Calu3 (cell line): ENCODE data around the gene KIF18B. TPM values are rescaled to one million over a fixed set of nuclear protein-coding genes. Genes with fewer than 3 reads are reported as not detected.

Source experiments
- BruUV-seq: library from RNA; stranded (reverse); fragments of 400-500 nt; replicated peaks from 2 replicates; lab custom pipeline; 2021; lab: Mats Ljungman, UMichigan
- CTCF ChIA-PET: fragments of 300-600 bp; sonication (Branson Sonifier 250); formaldehyde crosslinking; loops from one replicate; lab custom pipeline; 2022; ENCODE audit warnings: antibody characterized with exemption; lab: Charles Lee
- DNase-seq: peaks from one replicate; pipeline ENCODE4 v3.0.0; 2022
- H3K27ac Mint-ChIP-seq: one replicate; pipeline ENCODE4 v1.8.0; 2022; ENCODE audit warnings: mixed read lengths; ENCODE audit not compliant: unreplicated experiment
- H3K27me3 Mint-ChIP-seq: one replicate; pipeline ENCODE4 v1.8.0; 2022; ENCODE audit warnings: mixed read lengths; ENCODE audit not compliant: unreplicated experiment
- H3K36me3 Mint-ChIP-seq: one replicate; pipeline ENCODE4 v1.8.0; 2022; ENCODE audit warnings: mild to moderate bottlenecking, moderate library complexity, mixed read lengths; ENCODE audit not compliant: insufficient read depth, unreplicated experiment
- H3K4me1 Mint-ChIP-seq: one replicate; pipeline ENCODE4 v1.8.0; 2022; ENCODE audit warnings: mild to moderate bottlenecking, low read depth, mixed read lengths; ENCODE audit not compliant: unreplicated experiment
- H3K4me3 Mint-ChIP-seq: one replicate; pipeline ENCODE4 v1.8.0; 2022; ENCODE audit warnings: mild to moderate bottlenecking, low read depth, moderate library complexity, mixed read lengths; ENCODE audit not compliant: unreplicated experiment
- H3K9me3 Mint-ChIP-seq: one replicate; pipeline ENCODE4 v1.8.0; 2022; ENCODE audit warnings: low read depth, mixed read lengths; ENCODE audit not compliant: unreplicated experiment
- CTCF ChIP-seq: fragments of 200-600 bp; IDR thresholded peaks from one replicate; pipeline ENCODE4 v1.8.0; 2022; ENCODE audit warnings: antibody characterized with exemption; ENCODE audit not compliant: unreplicated experiment
- intact Hi-C: fragments of 100-400 bp; cut with micrococcal nuclease; formaldehyde crosslinking; loops from one replicate; pipeline ENCODE4 v1.10.0; 2022; ENCODE audit not compliant: unreplicated experiment
- total RNA-seq: library from RNA; stranded (reverse); gene quantifications from 2 replicates; pipeline ENCODE4 v1.2.3, GENCODE V29; 2022

KIF18B gene
- total RNA-seq, 1 experiment from 2014 or later, result 84.6 TPM

- Mint-ChIP-seq H3K27me3 (peaks cover 63% of the 10 kb centered on the region), H3K4me1 (peaks cover 32% of the 10 kb centered on the region), H3K9me3 (no peaks in the 10 kb centered on the region), H3K27ac (peak overlapping the region; percentile 25), H3K4me3 (no peak overlapping the region), H3K36me3 (no peaks in the 10 kb centered on the region)
- DNase-seq, result no peak
- no peak for TF ChIP-seq CTCF
- CTCF ChIA-PET, result interaction anchor here (1.6 kb wide), 1 partner anchor 11 kb away, joined by 8 read pairs; the partner anchor contains the start of gene C1QL1
- BruUV-seq, result no TSS peak
- intact Hi-C loops, result no loop called here
These were observed 31.9 kb upstream of the KIF18B start for GRCh38 chr17:44979426-44979995.

- Mint-ChIP-seq H3K36me3 (no peaks in the 10 kb centered on the region), H3K27me3 (peaks cover 69% of the 10 kb centered on the region), H3K27ac (no peak overlapping the region), H3K9me3 (no peaks in the 10 kb centered on the region), H3K4me1 (peaks cover 32% of the 10 kb centered on the region), H3K4me3 (no peak overlapping the region)
- intact Hi-C loops, result no loop called here
- no peak for TF ChIP-seq CTCF
- BruUV-seq, result no TSS peak
- no peak for DNase-seq
- CTCF ChIA-PET, result interaction anchor here (1.6 kb wide), 1 partner anchor 10 kb away, joined by 8 read pairs; the partner anchor contains the start of gene C1QL1
These were observed 31.2 kb upstream of the KIF18B start for GRCh38 chr17:44978807-44979206.

- Mint-ChIP-seq H3K27ac (no peak overlapping the region), H3K9me3 (no peaks in the 10 kb centered on the region), H3K27me3 (peaks cover 69% of the 10 kb centered on the region), H3K4me3 (no peak overlapping the region), H3K36me3 (no peaks in the 10 kb centered on the region), H3K4me1 (peaks cover 32% of the 10 kb centered on the region)
- no peak for TF ChIP-seq CTCF
- DNase-seq, result no peak
- intact Hi-C loops, result no loop called here
- BruUV-seq, result no TSS peak
- CTCF ChIA-PET, result interaction anchor here (0.6 kb wide), 1 partner anchor 10 kb away, joined by 3 read pairs; the partner anchor contains the start of gene C1QL1
These were observed 30.4 kb upstream of the KIF18B start for GRCh38 chr17:44977814-44978550.

- CTCF ChIA-PET, result no interaction called here
- BruUV-seq, result no TSS peak
- Mint-ChIP-seq H3K9me3 (no peaks in the 10 kb centered on the region), H3K4me3 (no peak overlapping the region), H3K27ac (no peak overlapping the region), H3K4me1 (peaks cover 25% of the 10 kb centered on the region), H3K36me3 (no peaks in the 10 kb centered on the region), H3K27me3 (peaks cover 78% of the 10 kb centered on the region)
- no peak for DNase-seq
- peak; percentile 23 for TF ChIP-seq CTCF
- intact Hi-C loops, result no loop called here
These were observed 29.5 kb upstream of the KIF18B start for GRCh38 chr17:44977065-44977464.
